ENCODE data around the gene BEST4.
"Not testable (repeated sequence)": the region's sequence is repeated elsewhere in the genome, so short reads cannot be mapped to it uniquely, and the experiment has no call there.

The BEST4 gene

DNA sequence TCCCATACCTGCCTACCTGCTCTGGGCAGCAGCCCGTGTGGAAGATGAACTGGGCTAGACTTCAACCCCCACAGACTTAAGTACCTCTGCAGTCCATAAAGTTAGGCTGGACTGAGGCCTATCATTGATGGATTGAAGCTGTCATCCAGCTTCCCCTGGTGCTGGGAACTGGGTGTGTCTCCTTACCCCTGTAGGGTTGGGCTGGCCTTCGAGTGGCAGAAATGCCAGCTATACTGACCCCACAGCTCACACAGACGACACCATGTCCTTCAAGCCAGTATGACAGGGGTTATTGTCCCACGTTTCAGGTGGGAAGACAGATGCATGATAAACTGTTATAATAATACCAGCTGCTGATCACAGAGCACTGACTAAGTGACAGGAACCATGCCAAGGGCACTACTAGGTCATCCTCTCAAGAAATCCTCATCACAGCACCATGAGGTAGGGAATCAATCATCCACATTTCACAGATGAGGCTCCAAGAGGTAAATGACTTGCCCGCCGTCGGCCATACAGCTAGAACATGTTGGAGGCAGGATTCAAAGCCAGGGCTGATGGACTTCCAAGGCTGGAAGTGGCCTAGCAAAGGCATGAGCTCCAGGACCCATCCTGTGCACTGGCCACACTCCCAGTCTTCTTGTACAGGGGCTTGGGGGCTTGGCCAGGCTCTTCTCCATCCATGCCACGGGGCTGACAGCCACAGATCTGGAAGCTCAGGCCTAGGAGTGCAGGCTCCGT lies at the start of gene BEST4:
TSS of gene BEST4 (minus strand) at position 51 of the 741 bp plus-strand sequence. CDS start 465 bp downstream, outside the sequence.
- no peak for DNase-seq

DNA sequence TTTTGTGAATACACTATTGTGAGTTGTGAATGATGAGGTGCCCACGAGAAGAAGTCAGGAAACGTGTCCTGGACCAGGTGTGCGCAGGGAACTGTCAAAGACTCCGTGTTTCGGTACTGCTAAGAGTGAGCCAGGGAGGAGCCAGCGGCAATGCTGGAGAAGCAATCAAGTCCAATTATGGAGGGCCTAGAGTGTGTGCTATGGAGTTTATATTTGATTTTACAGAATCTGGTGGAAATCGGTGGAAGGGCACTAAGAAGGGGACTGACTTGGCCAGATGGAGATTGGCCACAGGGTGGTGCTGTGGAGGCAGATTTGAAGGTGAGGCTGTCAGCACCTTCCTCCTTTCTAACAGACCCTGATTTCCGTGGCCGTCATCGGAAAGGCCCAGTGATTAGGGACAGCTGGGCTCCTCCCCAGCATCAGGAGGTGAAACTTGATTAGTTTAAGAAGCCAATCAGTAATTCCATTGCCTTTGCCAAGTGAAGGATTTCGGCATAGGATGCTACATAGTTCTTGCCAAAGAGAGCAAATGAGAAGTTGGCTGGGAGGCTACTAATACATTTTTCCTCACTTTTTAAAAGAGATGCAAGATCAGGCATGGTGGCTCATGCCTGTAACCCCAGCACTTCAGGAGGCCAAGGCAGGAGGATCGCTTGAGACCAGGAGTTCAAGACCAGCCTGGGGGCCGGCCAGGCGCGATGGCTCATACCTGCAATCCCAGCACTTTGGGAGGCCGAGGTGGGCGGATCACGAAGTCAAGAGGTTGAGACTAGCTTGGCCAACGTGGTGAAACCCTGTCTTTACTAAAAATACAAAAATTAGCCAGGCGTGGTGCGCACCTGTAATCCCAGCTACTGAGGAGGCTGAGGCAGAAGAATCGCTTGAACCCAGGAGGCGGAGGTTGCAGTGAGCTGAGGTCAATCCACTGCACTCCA lies 48.0 kb upstream of the BEST4 start:
- DNase-seq = peak; percentile 87

DNA sequence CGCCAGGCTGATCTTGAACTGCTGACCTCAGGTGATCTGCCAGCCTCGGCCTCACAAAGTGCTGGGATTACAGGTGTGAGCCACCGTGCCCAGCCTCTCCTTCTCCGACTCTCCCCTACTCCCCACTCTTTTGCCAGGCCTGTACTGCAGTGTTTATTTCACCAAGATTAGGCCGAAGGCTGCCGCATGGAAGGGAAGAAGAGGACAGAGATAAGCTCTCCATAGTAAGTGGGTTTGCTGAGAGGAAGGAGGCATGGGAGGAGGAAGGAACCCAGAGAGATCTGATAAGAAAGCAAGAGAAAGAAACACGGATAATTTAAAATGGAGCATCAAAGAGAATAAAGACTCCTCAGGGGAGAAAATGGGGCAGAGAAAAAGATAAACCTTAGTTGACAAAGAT lies 46.4 kb upstream of the BEST4 start:
- no peak for DNase-seq

DNA sequence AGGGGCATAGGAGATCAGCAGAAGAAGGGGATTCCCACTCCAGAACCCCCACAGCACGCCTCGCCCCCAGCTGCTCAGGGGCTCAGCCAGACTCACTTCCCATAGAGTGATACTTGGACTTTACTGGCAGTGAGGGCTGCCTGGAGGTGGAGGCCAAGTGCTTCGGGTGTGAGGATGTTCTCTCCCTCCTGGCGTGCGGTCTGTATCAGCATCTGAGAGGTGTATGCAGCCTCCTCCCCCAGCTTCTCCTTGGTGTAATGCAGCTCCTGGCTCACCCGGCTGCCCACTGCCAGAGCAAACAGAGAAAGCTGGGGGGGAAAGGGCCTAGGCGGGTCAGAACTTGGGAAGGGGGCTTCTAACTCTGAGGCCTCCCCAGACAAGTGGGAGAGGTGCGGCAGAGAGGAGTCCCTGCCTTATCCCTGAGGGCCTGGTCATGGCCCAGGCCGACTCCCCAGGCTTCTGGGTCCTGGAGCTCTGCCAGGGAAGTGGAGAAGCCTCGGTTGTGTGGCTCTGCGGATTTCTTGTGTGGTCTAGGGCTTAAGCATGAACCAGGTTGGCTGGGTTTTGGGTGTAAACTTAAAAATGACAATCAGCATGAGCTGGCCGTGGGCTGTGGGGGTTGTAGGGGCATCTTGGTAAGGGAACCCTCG lies 44.2 kb upstream of the BEST4 start:
- no peak for DNase-seq

DNA sequence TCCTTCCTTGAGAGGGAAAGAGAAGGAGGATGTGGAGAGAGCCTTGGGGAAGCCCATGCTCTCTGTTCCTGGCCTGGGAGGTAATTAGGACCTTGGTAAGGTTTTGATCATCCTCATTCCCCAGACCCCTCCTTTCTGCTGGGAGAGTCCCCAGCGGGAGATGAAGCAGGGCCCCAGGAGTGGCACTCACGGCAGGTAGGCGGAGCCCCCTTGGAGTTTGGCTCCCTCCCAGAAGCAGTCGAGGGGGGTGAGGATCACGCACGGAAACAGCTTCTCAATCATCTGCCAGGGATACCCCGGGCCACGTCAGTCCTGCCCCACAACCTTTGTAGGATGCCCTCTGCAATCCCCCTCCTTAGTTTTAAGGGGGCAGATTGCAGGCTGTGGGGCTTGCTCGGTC lies 43.5 kb upstream of the BEST4 start:
- no peak for DNase-seq

DNA sequence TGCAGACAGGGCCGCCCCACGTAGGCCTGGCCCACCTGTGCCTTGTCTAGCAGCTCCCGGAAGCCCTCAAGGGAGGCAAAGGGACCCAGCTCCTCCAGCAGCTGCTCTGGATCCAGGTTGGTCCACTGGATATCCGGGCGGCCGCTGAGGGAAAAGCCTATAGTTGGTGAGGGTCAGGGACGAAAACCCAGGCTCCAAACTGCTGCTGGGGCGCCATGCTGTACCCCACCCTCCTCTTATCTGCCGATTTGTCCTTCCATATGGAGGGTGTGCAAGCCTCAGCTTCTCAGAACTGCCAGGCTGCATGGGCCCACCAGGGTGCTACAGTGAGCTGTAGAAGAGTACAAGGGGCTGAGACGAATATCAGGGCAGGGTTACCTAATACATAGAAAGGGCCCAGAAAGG lies 42.9 kb upstream of the BEST4 start:
- DNase-seq = no peak

DNA sequence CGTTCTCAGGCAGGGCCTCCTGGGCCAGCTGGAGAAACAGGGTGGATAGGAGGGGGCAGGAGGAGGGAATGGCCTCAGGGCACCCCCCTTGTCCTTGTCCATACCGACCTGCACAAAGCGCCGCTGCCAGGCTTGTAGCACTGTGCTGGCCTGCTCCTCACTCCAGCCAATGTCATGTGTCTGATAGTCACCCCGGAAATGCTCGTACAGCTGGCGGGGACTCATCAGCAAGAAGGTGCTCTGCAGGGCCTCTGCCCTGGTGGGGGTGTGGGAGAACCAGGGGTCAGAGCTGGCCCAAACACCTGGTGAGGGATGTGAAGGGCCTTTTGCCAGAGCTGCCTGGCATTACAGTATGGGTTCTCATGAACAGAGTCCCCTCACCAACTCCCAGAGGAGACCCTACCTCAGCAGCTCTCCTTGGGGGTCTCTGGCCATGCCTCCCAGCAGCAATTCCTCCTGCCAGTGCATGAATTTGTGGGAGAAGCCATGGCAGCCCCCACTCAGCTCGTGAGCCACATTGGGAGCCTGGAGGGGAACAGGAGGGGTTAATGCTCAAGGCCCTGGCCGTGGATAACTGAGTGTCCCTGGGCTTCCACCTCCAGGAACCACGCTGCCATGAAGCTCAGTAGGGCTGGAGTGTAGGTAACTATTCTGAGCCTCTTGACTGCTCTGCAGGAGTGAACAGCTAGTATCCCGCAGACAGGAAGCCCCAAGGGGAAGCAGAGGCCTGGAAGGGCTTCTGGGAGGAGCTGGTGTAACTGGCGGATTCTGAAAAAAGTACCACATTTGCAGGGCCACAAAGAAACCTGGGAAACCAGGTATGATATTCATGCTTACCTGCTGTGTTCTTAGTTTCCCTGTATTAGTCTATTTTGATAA lies 41.8 kb upstream of the BEST4 start:
- DNase-seq = no peak

DNA sequence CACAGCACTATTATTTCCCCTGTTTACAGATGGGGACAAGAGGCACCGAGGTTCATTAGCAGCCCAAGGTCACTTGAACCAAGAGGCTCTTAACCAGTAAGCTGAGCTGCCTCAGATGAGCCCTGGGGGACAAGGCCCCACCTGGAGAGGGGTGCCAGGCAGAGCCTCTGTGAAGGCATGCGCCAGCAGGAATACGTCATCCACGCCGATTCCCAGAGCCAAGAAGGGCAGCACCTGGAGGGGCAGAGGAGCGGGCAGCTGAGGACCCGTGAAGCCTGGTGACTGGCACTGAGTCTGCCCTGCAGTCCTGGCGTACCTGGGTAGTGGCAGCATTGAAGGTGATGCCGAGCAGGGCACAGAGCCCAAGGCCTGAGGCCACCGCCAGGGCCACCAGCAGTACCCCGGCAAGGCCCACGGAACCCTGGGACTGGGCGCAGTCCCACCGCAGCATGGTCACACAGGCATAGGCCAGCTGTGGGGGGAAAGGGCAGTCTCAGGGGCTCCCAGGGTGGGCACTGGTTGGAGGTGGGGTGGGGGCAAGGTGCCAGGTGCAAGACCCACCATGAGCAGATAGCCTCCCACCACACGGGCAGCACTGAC lies 41.0 kb upstream of the BEST4 start:
- DNase-seq = no peak

DNA sequence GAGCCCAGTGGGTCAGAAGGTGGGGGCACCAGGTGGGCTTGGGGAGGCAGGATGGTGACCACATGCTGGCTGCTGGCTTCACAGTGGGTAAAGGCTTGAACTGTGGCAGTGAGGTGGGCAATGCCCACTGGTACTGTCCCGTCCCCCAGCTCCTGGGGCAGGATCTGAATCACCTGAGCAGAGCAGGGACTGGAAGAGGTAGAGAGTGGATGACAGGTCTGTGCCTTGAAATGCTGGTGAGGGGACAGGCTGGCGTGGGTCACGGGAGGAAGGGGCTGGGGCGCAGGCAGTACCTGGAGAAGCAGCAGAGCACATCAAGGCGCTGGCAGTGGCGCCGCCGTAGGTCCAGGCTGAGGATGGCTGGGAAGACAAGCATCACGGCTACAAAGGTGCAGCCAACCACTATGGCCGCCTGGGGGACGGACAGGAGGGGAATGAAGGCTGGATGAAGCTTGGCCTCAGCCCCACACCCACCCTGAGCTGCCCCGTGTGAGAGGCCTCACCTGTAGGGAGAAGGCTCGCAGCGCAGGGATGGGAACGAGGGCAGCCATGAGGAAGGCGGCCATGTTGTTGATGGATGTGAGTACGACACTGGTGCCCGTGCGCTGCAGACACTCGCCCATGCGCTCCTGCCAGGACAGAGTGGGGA lies 40.2 kb upstream of the BEST4 start:
- no peak for DNase-seq

DNA sequence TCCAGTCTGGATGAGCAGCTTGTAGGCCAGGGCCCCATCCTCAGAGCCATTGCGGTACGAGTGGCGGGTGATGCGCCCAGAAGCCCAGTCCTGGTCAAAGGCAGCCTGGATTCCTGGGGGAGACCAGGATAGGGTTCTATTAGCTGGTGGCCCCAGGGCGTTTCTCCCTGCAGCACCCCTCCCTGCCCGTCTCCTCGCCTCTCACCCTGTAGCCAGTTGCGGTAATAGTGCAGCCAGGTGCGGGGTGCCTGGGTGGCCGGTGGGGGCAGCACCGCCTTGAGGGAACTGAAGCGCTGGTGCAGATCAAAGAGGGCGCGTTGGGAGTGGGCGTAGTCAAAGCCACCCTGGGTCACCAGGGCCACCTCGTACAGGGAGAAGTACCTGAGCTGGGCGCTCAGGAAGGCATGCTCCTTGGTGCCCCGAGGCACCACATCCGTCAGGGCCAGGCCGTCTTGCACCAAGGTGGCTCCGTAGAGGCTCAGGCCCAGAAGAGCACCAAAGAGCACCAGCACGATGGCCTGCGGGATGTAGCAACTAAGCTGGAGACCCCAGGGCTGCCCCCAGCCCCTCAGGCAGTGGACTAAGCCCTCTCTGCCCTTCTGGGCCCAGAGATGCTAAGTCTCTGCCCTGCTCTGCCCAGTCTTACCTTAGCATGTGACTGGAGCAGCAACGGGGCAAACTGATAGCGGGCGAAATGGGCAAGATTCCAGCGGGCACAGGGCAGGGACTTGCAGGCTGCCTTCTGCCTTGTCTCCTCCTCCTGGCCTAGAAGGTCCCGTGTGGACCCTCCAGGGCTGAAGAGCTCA lies 39.4 kb upstream of the BEST4 start:
- DNase-seq = no peak

DNA sequence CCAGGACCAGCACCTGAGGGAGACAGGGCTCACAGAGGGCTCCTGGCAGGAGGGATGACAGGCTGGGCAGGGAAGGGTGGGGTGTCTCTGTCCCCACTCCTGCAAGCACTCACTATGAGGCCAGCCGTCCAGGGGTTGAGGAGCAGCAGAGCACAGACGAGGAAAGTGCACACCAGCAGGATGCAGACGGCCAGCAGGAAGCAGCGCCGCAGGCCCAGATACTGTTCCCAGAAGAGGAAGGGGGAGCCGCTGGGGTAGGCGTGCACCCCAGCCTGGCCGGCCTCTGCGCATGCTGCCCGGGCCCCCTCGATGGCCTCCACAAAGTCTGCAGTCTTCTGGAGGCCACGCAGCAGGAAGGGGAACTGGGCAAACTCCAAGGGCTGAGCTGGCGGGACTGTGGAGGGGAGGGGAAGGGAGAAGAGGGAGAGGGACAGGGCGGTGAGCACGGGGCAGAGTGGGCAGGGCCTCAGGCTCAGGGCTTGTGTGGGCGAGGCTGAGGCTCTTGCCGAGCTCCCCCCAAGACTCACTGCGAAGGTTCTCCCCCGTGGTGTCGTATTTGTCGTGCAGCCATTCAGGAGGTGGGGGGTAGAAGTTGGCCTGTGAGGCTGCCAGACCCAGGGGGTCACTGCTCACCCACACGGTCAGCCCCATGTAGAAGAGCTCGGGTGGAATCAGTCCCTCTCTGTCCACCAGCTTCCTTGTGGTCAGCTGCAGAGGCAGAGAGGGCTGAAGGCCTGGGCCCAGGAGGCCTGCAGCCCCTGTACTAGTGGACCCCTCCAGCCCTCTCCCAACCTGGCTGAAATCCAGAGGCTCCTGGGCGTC lies 38.6 kb upstream of the BEST4 start:
- DNase-seq = peak; percentile 9

DNA sequence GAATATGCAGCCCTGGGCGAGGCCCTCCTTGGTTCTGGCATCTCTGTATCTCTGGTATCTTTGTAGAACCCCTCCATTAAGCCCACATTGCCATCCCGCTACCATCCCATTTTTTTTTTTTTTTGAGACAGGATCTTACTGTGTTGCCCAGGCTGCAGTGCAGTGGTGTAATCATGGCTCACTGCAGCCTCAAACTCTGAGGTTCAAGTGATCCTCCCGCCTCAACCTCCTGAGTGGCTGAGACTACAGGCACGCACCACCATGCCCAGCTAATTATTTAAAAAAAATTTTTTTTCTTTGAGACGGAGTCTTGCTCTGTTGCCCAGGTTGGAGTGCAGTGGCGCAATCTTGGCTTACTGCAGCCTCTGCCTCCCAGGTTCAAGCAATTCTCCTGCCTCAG lies 36.4 kb upstream of the BEST4 start:
- DNase-seq = not testable (repeated sequence)

DNA sequence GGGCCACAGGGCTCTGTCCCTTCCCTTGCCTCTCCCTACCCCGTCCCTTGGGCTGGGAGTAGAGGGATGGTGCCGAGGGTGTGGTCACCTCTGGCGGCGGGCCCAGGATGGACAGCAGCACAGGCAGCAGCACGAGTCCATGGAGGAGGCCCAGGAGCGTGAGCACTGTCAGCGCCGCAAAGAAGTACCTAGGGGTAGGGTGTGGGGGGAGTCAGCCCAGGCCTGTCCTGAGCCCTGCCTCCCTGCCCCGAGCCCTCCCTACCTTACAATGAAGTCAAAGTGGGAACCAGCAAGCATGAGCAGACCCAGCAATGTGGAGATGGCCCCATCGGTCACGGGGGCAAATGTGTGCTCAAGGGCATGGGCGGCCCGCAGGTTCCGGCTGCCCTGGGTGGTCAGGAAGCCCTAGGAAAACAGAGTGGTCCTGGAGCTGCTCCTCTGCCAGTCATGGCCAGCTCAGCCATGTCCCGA lies 35.0 kb upstream of the BEST4 start:
- no peak for DNase-seq

DNA sequence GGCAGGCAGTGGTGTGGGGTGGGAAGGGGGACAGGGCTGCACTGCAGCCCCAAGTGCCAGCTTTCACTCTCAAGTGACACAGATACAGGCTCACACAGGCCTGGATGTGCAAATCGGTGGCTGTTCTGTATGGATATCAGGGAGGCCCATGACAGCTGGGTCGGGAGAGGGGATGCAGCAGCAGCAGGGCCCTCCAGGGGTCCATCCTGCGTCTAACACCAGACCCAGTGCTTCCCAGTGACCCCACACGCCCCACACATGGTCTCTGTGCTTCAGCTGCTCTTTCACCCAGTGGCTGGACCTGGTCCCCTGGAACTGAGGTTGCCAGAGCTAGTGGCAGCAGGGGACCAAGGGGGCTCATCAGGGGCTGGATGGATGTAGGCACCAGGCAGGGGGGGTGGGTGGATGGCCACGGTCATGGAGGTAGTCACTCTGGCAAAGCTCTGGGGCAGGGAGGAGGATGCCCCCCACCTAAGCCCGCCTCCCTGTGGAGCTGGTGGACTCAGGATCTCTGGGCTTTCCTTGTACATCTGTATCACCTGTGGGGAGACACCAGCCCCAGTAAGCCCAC lies 34.2 kb upstream of the BEST4 start:
- peak; percentile 14 for DNase-seq

DNA sequence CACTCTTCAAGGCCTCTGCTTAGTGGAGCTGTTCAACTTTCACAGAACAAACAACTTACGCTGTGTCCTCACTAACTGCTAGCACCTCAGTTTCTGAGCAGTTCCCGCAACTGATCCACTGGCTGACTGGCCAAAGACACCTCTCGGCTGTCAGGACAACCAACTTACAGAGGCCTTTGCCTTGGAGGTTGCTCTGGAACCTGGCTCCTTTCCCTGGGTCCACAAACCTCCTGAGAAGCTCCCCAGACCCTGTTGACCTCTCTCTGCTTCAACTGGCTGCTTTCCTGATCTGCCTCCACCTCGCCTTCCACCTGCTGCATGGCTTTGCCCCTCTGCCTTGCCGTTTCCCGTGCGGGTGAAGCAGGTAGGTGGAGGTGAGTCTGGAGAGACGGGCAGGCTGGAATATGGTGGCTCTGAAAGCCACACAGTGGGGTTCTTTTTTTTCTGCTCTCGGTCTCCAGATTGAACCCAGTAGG lies 33.3 kb upstream of the BEST4 start:
- peak; percentile 17 for DNase-seq

DNA sequence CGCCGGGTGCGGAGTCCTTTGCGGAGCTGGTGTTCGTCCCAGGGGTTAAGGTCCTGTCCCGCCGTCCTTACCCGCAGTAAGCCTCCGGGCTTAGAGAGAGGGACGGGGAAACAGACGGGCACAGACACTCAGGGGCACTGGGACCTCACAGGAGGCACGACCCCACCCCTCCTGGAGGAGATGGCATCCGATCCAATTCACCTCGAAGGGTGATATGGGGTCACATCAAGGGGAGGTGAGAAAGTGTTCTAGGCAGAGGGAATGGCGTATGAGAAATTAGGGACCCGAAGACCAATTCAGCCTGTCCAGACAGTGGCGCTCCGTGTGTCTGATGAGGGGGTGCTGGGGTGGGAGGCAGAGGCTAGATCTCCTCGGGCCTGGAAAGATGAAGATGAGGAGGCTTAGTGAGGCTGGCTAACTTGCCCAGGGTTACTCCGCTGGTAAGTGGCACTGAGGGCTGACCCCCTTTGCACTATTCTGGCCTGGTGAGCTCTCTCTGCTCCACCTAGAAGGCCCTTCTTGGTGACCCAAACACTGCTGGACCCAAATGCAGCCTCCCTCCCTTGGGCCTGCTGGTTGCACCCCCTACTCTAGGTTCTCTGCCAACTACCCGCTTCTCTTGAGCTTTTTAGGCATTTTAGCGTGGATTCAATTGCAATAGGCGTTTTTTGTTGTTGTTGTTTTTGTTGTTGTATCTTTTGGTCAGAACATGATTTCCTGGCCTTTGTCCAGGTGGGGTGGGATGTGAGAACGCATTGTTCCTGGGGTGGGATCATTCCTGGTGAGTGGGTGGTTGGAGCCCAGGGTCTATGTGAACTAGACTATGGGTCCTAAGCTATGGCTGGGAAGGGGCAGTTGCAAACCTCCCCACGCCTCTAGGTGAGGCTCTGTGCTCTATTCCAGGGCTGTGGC lies 32.6 kb upstream of the BEST4 start:
- DNase-seq = peak; percentile 21

DNA sequence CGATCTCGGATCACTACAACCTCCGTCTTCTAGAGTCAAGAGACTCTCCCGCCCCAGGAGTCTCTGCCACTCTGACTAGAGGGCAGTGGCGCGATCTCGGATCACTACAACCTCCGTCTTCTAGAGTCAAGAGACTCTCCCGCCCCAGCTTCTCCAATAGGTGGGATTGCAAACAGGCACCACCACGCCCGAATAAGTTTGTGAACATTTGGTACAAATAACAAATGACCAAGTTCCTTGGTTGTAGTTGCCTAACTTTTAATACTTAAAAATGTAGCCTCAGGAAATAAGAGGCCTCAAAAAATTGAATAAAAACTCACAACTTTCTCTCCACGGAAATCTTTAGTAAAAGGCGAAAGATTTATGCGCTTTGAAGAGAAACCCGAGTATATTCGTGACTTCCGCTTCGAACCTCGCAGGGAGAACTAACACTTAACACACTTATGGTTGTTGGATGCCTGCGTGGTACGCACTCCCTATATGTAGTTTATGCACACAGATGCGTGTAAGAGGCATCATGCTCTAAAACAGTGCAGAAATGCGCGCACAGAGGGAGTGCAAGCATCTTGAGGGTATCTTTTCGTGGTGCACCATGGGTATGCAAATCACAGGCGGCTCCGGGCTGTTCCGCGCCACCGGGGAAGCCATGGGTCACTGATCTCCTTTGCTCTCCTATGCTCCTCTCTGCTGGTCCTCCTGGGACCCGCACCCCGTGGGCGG lies 31.8 kb upstream of the BEST4 start:
- DNase-seq = peak; percentile 90

Measured in CD4-positive, alpha-beta T cell treated with Interleukin-17A for 1 hour (primary cell).